COLO668 (cell line): ENCODE measurements around the gene SLC25A24.
"Not testable (repeated sequence)": the region's sequence is repeated elsewhere in the genome, so short reads cannot be mapped to it uniquely, and the experiment has no call there.

Experiments
- DNase-seq: peaks from one replicate; lab custom pipeline; 2025; ENCODE audit not compliant: unreplicated experiment; lab: John Stamatoyannopoulos, UW

The SLC25A24 gene

GRCh38 chr1:108140177-108140576 lies 60.0 kb downstream of the SLC25A24 start:
- DNase-seq = no peak

GRCh38 chr1:108139555-108139954 lies 60.6 kb downstream of the SLC25A24 start:
- DNase-seq = not testable (repeated sequence)

DNA sequence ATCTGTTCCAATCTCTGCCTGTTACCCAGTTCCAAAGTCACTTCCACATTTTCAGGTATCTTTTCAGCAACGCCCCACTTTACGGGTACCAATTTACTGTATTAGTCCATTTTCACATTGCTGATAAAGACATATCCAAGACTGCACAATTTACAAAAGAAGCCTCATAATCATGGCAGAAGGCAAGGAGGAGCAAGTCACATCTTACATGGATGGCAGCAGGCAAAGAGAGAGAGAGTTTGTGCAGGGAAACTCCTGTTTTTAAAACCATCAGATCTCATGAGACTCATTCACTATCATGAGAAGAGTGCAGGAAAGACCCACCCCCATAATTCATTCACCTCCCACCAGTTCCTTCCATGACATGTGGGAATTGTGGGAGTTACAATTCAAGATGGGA lies 67.0 kb downstream of the SLC25A24 start:
- DNase-seq = not testable (repeated sequence)

DNA sequence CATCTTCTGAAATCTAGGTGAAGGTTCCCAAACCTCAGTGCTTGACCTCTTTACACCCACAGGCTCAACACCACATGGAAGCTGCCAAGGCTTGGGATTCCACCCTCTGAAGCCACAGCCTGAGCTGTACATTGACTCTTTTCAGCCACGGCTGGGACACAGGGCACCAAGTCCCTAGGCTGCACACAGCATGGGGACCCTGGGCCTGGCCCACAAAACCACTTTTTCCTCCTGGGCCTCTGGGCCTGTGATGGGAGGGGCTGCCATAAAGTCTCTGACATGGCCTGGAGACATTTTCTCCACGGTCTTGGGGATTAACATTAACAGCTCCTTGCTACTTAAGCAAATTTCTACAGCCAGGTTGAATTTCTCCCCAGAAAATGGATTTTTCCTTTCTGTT lies 67.8 kb downstream of the SLC25A24 start:
- DNase-seq = not testable (repeated sequence)

- DNase-seq = not testable (repeated sequence)
Observed at GRCh38 chr1:108131281-108131680, 68.9 kb downstream of the SLC25A24 start.

DNA sequence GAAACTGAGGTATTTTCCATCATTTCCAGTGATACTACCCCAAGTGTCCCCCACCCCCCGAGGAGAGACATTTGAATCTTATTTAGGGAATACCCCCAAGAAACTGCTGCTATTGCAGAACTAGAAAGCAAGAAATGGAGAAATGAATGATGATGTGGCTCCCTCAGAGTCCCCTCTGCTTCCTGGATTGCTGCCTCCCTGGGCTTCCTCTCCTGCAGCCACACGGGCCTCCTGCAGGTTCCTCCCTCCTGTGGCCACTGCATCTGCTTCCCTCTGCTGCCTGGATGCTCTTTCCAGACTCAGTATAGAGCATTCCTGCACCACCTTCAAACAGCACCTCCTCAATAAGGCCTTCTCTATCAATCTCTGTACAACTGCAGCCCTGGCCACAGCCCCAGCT lies 69.3 kb downstream of the SLC25A24 start:
- DNase-seq = no peak

GRCh38 chr1:108129999-108130398 lies 70.1 kb downstream of the SLC25A24 start:
- DNase-seq = no peak

DNA sequence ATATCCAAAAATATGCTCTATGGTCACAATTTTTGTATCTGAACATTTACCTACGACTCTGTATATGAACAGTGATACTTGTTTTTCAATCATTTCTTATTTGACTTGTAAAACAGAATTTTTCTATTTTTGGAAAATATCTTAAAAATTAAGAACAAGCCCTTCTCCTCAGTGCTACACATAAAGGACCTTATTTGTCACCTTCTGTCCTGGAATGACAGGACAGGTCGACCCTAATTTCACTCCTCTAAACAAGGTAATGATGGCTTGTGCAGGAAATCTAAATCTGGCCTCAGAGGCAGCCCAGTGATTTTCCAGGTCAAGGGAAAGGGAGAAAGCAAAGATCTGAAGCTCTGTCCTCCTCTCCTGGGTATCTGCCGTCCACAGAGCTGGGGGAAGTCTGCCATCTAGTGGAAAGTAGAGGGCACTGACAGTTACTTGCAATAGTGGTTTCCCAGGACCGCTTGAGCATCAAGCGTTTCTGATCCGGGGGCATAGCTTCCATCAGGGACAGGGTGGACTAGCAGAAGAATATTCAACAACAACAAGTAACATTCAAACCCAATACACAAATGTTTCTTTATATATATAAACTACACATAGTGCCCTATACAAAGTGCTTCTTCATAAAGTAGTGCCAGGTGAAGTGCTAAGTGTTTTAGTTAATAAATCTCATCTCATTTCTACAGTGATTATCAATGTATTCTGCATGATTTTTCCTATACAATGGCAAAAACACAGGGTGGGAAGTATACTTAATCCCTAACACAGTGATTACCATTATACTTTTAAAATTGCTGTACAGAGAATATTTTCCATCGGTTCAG lies 74.6 kb downstream of the SLC25A24 start:
- DNase-seq = peak; percentile 72

DNA sequence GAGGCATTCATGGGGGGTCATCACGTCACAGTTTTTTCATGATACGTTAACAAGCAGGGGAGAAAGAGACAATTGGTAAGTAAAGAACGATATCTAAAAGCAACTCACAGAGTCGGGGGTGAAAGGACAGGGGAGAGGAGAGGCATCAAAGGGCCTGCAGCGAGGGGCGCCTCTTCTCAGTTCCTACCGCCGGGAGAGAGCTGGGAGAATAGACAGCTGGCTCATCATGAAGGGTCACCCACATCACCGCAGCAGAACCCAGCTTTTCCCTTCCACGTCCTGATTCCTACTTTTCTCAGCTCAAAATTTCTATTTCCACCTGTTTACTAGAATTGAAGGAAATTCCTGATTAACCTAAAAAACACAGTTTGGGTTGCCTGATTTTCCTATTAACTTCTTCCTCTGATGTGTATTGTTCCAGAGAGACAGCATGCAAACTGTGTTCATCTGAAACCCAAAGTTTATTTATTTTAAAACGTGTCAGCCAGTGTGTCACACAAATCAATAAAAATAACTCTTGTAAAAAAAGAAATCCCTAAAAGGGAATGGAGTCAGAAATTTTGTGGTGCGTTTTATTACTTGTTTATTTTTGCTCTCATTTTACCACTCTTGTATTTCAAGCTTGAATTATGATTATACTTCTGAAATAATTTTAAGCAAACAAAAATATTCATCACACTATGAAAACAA lies 75.4 kb downstream of the SLC25A24 start:
- no peak for DNase-seq

- DNase-seq = no peak
Observed at GRCh38 chr1:108124023-108124422, 76.1 kb downstream of the SLC25A24 start.

DNA sequence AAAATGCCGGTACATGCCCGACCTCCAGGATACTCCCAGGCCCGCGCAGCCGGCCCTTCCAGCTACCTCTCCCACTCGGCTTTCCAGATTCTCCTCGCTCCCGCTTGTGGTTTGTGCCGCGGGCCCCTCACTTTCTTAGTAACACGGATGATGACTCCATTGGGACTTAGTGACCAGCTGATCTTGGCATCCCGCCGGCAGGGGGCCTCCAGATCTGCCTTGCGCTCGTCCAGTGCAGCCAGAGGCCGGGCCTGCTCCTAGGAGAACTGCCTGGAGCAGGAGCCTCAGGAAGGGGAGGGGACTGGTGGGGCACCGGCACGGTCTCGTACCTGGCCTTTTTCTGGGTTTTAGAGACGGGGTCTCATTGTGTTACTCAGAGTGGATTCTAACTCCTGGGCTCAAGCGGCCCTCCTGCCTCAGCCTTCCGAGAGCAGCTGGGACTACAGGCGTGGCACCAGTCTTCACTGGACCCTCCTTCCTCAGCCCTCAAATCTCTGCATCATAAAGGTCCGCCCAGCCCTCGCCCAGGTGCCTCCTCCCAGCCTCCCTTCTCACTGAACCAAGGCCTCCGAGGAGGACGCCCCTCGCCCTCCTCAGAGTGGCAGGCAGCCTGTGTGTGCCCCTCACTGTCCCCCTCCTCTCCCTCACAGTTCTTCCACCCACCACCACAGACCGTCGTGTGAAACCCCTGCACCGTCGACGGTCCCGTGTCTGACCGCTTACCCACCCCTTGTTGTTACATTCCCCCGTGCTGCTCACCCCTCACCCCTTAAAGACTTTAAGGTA lies 78.6 kb downstream of the SLC25A24 start:
- DNase-seq = no peak

- no peak for DNase-seq
Observed at GRCh38 chr1:108120163-108120562, 80.0 kb downstream of the SLC25A24 start.

GRCh38 chr1:108119500-108119899 lies 80.6 kb downstream of the SLC25A24 start:
- DNase-seq = no peak

DNA sequence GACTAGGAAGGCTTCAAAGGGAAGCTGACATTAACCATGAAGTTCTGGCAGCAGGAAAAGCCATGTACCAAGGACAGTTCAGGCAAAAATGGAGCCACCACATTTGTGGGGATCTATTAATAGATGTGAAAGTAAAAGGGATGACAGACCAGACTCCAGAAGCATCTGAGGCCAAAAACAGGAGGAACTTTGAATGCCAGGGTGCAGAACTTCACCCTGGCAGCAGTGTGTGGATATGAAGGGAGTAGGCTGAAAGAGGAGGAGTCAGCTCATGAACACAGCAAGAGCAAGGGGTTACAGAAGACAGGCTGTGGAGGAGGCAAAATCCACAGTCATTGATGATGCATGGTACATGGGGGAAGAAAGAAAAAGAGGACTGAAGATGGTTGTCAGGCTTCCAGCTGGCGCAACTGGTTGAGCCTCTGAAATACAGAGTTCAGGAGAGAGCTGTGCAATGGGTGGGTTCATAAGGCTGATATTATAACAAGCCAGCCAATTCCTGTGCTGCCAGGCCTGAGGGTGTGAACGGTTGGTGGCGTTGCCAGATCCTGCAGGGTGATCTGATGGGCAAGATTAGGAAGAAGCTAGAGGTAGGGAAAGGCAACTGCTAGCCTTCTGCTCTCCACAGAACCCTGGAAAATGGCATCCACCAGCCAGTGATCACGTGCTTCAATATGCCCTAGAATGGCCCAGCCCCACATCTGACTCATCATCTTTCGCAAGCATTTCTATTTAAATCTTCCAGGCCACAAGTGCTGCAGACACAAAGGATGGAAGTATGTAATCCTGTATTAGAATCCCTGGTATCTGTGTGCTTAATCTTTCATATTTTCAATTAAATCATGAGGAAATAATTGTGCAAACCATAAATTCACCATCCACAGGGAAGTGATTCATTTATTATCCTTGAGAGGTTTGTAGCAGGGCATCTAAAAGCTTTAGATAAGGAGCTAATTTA lies 81.9 kb downstream of the SLC25A24 start:
- no peak for DNase-seq

DNA sequence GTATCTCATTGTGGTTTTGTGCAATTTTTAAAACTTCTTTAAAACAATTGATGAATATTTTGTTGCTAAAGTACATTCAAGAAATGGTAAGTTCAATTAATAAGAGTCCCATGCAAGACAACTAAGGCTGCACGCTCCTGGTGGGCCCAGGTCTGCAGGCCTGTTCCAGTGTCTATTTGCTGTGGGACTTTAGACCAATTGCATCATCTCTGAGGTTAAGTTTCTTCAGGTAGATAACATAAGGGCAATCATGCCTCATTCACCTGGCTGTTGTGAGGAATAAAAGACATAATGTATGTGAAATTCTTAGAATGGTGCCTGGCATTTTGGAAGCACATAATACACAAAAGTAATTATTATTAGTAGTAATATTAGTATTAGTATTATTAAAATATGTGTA lies 82.9 kb downstream of the SLC25A24 start:
- DNase-seq = no peak

DNA sequence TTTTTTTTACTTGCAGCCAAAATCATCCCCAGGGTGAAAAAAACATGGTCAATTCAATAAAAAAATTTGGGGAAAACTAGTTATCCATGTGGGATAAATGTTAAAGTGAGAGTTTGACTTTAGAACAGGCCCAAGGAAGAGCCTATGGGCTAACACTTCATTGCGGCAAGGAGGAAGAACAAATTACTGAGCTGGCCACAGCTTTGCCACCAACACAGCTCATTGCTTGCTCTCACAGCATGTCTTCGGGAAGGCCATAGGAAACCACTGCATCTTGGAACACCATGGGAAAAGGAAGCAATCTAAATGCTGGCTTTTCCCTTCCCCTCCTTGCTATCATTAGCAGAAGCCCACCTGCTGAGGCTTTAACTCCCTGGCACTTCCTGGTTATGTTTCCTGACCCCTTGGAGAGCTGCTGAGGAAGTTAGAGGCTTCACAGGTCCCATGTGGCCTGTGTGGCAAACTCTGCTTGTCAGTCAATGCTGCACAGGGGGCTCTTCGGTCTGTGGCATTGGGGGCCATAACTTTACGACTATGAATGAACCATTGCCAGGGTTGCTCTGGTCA lies 86.0 kb downstream of the SLC25A24 start:
- no peak for DNase-seq

- no peak for DNase-seq
Observed at GRCh38 chr1:108113496-108113895, 86.6 kb downstream of the SLC25A24 start.

GRCh38 chr1:108109295-108109973 lies 90.7 kb downstream of the SLC25A24 start:
- no peak for DNase-seq

DNA sequence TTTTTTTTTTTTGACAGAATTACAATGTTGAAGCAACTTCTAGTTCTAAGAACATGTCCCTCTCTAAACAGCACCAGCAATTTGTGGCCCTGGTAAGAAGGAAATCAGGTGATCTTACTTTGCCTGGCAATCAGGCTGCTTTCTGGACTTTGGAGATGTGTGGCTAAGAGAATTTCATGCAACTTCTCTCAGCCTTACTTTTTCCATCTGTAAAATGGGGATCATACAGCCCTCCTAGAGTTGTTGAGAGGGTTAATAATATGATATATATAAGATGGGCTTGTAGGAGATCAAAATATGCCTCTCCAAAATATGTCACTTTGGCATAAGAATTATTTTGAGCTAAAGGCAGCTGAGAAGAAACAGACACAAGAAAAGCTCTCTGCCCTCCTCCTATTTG lies 92.0 kb downstream of the SLC25A24 start:
- no peak for DNase-seq

DNA sequence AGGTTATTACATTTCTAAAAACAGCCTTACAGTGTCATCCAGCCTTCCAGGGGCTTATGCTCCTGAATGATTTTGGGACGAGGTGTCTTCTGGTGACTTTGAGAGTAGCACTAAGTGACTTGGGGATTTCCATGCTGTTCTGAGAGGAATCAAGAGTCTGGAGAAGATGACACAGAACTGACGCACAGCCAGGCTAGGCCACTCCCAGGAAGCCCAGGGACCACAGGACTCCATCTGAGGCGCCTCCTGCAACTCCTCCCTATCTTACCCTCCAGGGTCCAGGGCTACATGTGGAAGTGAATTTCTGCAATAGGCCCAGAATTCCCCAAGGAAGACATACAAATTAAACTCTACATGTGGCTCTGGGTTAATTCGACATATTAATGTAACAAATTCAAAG lies 92.5 kb downstream of the SLC25A24 start:
- DNase-seq = no peak
